ENCODE data around the gene SPATA6L. TPM values are rescaled to one million over a fixed set of nuclear protein-coding genes. Genes with fewer than 3 reads are reported as not detected.

SPATA6L gene
- total RNA-seq, 2 donors from 2014 or later, result 3.6 to 10.9 TPM

DNA sequence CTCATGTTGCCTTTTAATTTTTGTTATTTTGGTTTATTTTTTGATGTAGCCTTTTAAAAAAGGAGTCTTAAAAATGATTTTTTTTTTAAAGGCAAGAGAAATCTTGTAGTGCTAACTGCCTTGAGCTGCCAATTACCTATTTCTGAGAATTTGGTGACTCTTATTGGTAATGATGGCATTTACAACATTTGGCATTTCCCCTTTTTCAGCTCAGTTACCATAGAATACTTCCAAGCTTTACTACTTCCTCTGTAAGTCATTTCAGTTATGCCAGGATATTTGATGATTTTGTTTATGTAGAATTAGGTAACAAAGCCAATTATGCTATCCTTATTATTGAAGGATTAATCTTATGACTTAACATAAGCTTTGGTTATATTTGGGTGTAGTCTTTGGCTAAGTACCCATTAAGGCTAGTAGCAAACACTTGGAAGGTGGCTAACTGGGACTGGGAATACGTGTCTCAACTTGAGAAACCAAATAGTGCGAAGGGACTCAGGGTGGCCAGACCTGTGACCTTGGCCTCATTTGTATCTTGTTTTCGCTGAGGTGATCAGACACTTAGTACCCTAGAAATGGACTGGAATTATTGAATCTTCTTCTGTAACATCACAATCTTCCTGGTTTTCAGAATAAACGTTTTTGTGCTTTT lies 40.8 kb upstream of the SPATA6L start:
- H3K36me3 ChIP-seq (replicated peaks in 1 of 2; ENCODE audit: insufficient read depth in 1 of 2, low read depth in 2 of 2), result peaks cover 0 to 8% of the 10 kb centered on the region in 2 donors

DNA sequence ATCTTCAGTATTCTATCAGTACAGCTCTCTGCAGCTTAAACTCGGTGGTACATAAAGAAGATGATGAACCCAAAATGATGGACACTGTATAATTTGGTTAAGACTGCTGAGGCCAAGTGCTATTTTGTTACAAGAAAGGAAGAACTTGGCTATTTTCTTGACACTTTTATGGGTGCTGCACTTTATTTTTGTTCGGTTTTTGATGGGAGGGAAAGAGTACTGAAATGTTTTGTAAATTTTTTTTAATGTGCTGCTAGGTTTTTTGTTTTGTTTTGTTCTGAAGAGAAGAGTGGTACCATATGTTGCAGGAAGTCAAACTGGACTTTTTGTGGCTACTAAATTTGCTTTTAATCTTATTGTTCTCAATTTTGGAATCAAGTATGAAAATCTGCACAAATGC lies 39.7 kb upstream of the SPATA6L start:
- intact Hi-C loops (cut with DNase I), result no loop called here
- peaks cover 0 to 8% of the 10 kb centered on the region in 2 donors for H3K36me3 ChIP-seq (replicated peaks in 1 of 2; ENCODE audit: insufficient read depth in 1 of 2, low read depth in 2 of 2)
- 71 to 87% methylated on average over 2 of the region's 2 CpGs for WGBS, 2 donors
- H3K4me3 ChIP-seq, result no peak overlapping the region
- DNase-seq (no peak), ATAC-seq (no peak)
- no peaks in the 10 kb centered on the region for H3K9me3 ChIP-seq
- no peaks in the 10 kb centered on the region for H3K4me1 ChIP-seq
- no peaks in the 10 kb centered on the region for H3K27me3 ChIP-seq
- TF ChIP-seq POLR2A (IDR thresholded peaks at IDR 0.05), result no peak
- TF ChIP-seq, protein P1, sequence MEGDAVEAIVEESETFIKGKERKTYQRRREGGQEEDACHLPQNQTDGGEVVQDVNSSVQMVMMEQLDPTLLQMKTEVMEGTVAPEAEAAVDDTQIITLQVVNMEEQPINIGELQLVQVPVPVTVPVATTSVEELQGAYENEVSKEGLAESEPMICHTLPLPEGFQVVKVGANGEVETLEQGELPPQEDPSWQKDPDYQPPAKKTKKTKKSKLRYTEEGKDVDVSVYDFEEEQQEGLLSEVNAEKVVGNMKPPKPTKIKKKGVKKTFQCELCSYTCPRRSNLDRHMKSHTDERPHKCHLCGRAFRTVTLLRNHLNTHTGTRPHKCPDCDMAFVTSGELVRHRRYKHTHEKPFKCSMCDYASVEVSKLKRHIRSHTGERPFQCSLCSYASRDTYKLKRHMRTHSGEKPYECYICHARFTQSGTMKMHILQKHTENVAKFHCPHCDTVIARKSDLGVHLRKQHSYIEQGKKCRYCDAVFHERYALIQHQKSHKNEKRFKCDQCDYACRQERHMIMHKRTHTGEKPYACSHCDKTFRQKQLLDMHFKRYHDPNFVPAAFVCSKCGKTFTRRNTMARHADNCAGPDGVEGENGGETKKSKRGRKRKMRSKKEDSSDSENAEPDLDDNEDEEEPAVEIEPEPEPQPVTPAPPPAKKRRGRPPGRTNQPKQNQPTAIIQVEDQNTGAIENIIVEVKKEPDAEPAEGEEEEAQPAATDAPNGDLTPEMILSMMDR (IDR thresholded peaks at IDR 0.05), result no peak
- H3K27ac ChIP-seq, result no peak overlapping the region

More for the DNA sequence above, 40.8 kb upstream of the SPATA6L start:
- Histone ChIP-seq H3K27ac (no peak overlapping the region), H3K4me1 (no peaks in the 10 kb centered on the region), H3K9me3 (no peaks in the 10 kb centered on the region), H3K27me3 (no peaks in the 10 kb centered on the region), H3K4me3 (no peak overlapping the region)
- ATAC-seq, result no peak
- WGBS, 2 donors, result 56 to 63% methylated on average over 4 of the region's 4 CpGs
- DNase-seq, result no peak
- TF ChIP-seq, protein P1 (IDR thresholded peaks at IDR 0.05), result no peak
- TF ChIP-seq POLR2A (IDR thresholded peaks at IDR 0.05), result no peak
- intact Hi-C loops (cut with DNase I), result no loop called here

DNA sequence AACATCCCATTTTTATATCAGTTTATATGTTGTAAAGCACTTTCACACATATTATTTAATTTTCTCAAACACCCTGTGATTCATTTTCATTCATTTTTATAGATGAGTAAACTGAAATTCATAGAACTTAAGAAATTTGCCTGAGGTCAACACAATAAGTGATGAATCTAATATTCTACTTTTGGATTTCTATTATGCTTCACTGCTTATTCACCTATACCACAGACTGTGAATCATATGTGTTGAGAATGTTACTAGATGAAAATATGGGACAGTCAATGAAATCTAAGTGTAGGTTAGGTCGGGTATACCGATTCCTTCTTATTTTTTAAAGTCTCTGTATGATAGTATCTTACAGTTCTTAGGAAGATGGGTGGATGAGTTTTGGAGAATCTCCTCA lies 37.8 kb upstream of the SPATA6L start:
- H3K36me3 ChIP-seq (replicated peaks in 1 of 2; ENCODE audit: insufficient read depth in 1 of 2, low read depth in 2 of 2), result peaks cover 0 to 9% of the 10 kb centered on the region in 2 donors
- intact Hi-C loops (cut with DNase I), result no loop called here

DNA sequence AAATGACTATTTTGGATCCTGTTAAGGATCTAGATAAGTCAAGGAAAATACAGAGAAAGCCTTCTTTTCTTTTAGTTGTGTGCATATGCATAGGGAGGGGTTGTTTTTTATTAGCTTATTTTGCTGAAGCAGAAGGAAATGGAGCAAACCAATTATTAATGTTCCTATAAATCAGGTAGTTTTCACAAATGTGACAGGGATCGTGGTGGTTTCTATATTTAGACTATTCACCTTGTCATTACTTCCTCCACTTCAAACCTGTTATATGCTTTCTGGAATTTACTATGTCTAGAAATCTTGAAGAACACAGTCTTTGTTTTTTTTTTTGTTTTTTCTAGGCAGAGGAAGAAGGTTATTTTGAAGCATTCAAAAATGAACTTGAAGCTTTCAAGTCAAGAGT lies 35.2 kb upstream of the SPATA6L start:
- Histone ChIP-seq H3K4me3 (no peak overlapping the region), H3K27ac (no peak overlapping the region), H3K36me3 (replicated peaks in 1 of 2; ENCODE audit: insufficient read depth in 1 of 2, low read depth in 2 of 2) (peaks cover 0 to 10% of the 10 kb centered on the region in 2 donors), H3K4me1 (peaks cover 5% of the 10 kb centered on the region), H3K9me3 (no peaks in the 10 kb centered on the region), H3K27me3 (no peaks in the 10 kb centered on the region)
- intact Hi-C loops (cut with DNase I), result no loop called here
- DNase-seq (no peak), ATAC-seq (no peak)
- TF ChIP-seq, protein P1 (IDR thresholded peaks at IDR 0.05), result no peak
- TF ChIP-seq POLR2A (IDR thresholded peaks at IDR 0.05), result no peak
- WGBS, 2 donors, result 24 to 30% methylated on average over 1 of the region's 1 CpG

More for the DNA sequence above, 37.8 kb upstream of the SPATA6L start:
- DNase-seq (no peak), ATAC-seq (no peak)
- Histone ChIP-seq H3K4me1 (peaks cover 5% of the 10 kb centered on the region), H3K27ac (no peak overlapping the region), H3K9me3 (no peaks in the 10 kb centered on the region), H3K4me3 (no peak overlapping the region), H3K27me3 (no peaks in the 10 kb centered on the region)
- no peak for TF ChIP-seq POLR2A (IDR thresholded peaks at IDR 0.05)
- TF ChIP-seq, protein P1 (IDR thresholded peaks at IDR 0.05), result no peak
- WGBS, 2 donors, result 90 to 98% methylated on average over 2 of the region's 2 CpGs

DNA sequence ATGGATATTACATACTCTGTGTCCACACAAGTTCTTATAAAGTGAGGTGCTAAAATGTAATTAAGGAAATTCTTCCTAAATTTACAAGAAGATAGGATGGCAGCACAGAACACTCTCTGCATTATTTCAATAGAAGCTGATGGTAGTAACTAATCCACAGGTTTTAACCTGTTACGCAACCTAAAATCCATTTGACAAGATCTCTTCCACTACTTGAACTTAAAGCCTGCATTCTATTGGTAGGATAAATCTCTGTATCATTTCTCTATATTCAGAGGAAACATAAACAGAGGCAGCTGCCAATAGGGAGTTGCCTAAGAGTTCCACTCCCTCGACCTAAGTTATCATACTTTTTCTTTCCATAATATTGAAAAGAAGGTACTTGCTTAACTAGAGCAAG lies 34.7 kb upstream of the SPATA6L start:
- Histone ChIP-seq H3K36me3 (replicated peaks in 1 of 2; ENCODE audit: insufficient read depth in 1 of 2, low read depth in 2 of 2) (peaks cover 0 to 10% of the 10 kb centered on the region in 2 donors), H3K9me3 (no peaks in the 10 kb centered on the region), H3K4me3 (no peak overlapping the region), H3K27ac (no peak overlapping the region), H3K27me3 (no peaks in the 10 kb centered on the region), H3K4me1 (peaks cover 8% of the 10 kb centered on the region)
- ATAC-seq (no peak), DNase-seq (no peak)
- 66 to 75% methylated on average over 2 of the region's 2 CpGs for WGBS, 2 donors
- intact Hi-C loops (cut with DNase I), result no loop called here
- no peak for TF ChIP-seq POLR2A (IDR thresholded peaks at IDR 0.05)
- TF ChIP-seq, protein P1 (IDR thresholded peaks at IDR 0.05), result no peak

Measured in body of pancreas (tissue), 4 donors.